Activated T-helper 17 cell treated with anti-CD3 and anti-CD28 coated beads, Interleukin-2, amount 50 U/mL, for 72 hours (primary cell): ENCODE measurements around the gene ST6GALNAC1. TPM values are rescaled to one million over a fixed set of nuclear protein-coding genes. Genes with fewer than 3 reads are reported as not detected.
A peak's percentile ranks its signal among the peaks of the same experiment; 100 is the strongest.

Experiments used
- ATAC-seq: fragments of 150-1000 bp; cut with Tn5 transposase; replicated peaks from 2 replicates; pipeline ENCODE4 v1.10.0; 2021; ENCODE audit warnings: mild to moderate bottlenecking, moderate library complexity
- H3K27ac Mint-ChIP-seq: one replicate; pipeline ENCODE4 v1.8.0; 2022; ENCODE audit warnings: mixed read lengths
- H3K27me3 Mint-ChIP-seq: one replicate; pipeline ENCODE4 v1.8.0; 2022; ENCODE audit warnings: mixed read lengths
- H3K36me3 Mint-ChIP-seq: one replicate; pipeline ENCODE4 v1.8.0; 2022; ENCODE audit warnings: low read depth, mild to moderate bottlenecking, mixed read lengths
- H3K4me1 Mint-ChIP-seq: one replicate; pipeline ENCODE4 v1.8.0; 2022; ENCODE audit warnings: mixed read lengths
- H3K4me3 Mint-ChIP-seq: one replicate; pipeline ENCODE4 v1.8.0; 2022; ENCODE audit warnings: mild to moderate bottlenecking, mixed read lengths
- H3K9me3 Mint-ChIP-seq: one replicate; pipeline ENCODE4 v1.8.0; 2022; ENCODE audit warnings: mixed read lengths
- total RNA-seq, 2 donors: library from RNA; stranded (reverse); gene quantifications; one replicate each; pipeline ENCODE4 v1.2.3, GENCODE V29; 2022

ST6GALNAC1 gene
- total RNA-seq, 2 donors from 2014 or later = 1.4 to 2.5 TPM

- no peaks in the 10 kb centered on the region for H3K9me3 Mint-ChIP-seq
- peak overlapping the region; percentile 97 for H3K27ac Mint-ChIP-seq
- ATAC-seq = no peak
- peak overlapping the region; percentile 94 for H3K4me3 Mint-ChIP-seq
- no peaks in the 10 kb centered on the region for H3K27me3 Mint-ChIP-seq
- H3K4me1 Mint-ChIP-seq = peaks cover 13% of the 10 kb centered on the region
- no peaks in the 10 kb centered on the region for H3K36me3 Mint-ChIP-seq
These were observed 27.2 kb upstream of the ST6GALNAC1 start for GRCh38 chr17:76670718-76671122.

- peak overlapping the region; percentile 94 for H3K4me3 Mint-ChIP-seq
- no peaks in the 10 kb centered on the region for H3K9me3 Mint-ChIP-seq
These were observed 26.6 kb upstream of the ST6GALNAC1 start for GRCh38 chr17:76670020-76670717.

GRCh38 chr17:76667786-76668453 is 24.4 kb upstream of the ST6GALNAC1 start:
- Mint-ChIP-seq H3K9me3 (no peaks in the 10 kb centered on the region), H3K36me3 (no peaks in the 10 kb centered on the region), H3K27me3 (no peaks in the 10 kb centered on the region)

More at GRCh38 chr17:76670020-76670717, 26.6 kb upstream of the ST6GALNAC1 start:
- H3K27ac Mint-ChIP-seq = peak overlapping the region; percentile 97
- peaks cover 13% of the 10 kb centered on the region for H3K4me1 Mint-ChIP-seq
- ATAC-seq = no peak
- no peaks in the 10 kb centered on the region for H3K27me3 Mint-ChIP-seq
- no peaks in the 10 kb centered on the region for H3K36me3 Mint-ChIP-seq

DNA sequence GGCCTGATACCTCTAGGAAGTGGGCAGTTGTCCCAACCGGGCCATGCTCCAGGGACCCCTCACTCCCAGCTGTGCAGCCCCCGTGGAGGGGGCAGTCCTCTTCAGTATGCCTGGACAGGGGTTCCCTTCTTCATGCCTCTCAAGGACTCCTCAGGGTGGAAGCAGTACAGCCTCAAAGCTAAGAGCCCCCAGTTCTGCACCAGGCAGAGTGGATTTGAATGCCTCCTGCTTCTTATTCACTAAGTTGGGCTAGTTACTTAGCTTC is 23.9 kb upstream of the ST6GALNAC1 start:
- H3K9me3 Mint-ChIP-seq = no peaks in the 10 kb centered on the region
- no peaks in the 10 kb centered on the region for H3K36me3 Mint-ChIP-seq
- no peak for ATAC-seq
- H3K4me3 Mint-ChIP-seq = no peak overlapping the region
- no peak overlapping the region for H3K27ac Mint-ChIP-seq
- H3K4me1 Mint-ChIP-seq = peaks cover 10% of the 10 kb centered on the region
- H3K27me3 Mint-ChIP-seq = no peaks in the 10 kb centered on the region

More at GRCh38 chr17:76667786-76668453, 24.4 kb upstream of the ST6GALNAC1 start:
- H3K27ac Mint-ChIP-seq = no peak overlapping the region
- ATAC-seq = no peak
- H3K4me1 Mint-ChIP-seq = peaks cover 13% of the 10 kb centered on the region
- no peak overlapping the region for H3K4me3 Mint-ChIP-seq

DNA sequence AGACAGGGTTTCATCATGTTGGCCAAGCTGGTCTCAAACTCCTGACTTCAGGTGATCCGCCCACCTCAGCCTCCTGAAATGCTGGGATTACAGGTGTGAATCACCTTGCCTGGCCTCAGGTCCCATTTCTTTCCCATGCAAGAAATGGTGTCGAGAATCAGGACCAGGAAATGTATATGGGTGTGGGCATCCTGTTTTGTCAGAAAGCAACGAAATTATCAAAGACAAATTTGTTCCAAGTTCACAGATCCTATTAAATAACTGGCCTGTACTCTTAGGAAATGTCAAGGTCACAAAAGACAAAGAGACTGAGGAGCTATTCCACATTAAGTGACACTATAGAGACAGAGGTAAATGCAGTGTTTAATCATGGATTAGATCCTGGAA is 17.1 kb upstream of the ST6GALNAC1 start:
- peak overlapping the region; percentile 88 for H3K27ac Mint-ChIP-seq
- ATAC-seq = no peak

GRCh38 chr17:76659928-76660655 is 16.5 kb upstream of the ST6GALNAC1 start:
- Mint-ChIP-seq H3K27ac (peak overlapping the region; percentile 88), H3K9me3 (no peaks in the 10 kb centered on the region), H3K4me1 (peaks cover 25% of the 10 kb centered on the region), H3K27me3 (no peaks in the 10 kb centered on the region), H3K36me3 (no peaks in the 10 kb centered on the region), H3K4me3 (peak overlapping the region; percentile 60)
- ATAC-seq = peak; percentile 88

More for the DNA sequence above, 17.1 kb upstream of the ST6GALNAC1 start:
- H3K9me3 Mint-ChIP-seq = no peaks in the 10 kb centered on the region
- peak overlapping the region; percentile 60 for H3K4me3 Mint-ChIP-seq
- no peaks in the 10 kb centered on the region for H3K36me3 Mint-ChIP-seq
- H3K4me1 Mint-ChIP-seq = peaks cover 25% of the 10 kb centered on the region
- no peaks in the 10 kb centered on the region for H3K27me3 Mint-ChIP-seq

DNA sequence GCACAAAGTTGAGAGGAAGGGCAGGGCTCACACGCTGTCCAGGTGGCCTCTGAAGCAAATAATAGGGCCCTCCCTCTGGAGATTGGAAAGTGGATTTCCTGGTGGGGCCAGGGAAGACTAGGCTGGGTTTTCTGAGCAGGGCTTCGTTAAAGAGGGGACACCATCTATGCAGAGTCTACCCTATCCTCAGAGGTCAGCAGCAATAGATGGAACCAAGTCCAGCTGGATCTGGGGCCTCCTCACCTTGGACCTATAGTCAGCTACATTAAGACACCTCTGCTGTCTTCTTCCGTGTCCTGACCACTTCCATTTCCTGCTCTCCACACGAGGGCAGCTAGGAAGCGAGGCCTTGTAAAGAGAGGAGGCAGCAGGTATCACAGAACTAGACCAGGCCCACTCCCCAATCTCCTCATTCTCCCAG is 14.7 kb upstream of the ST6GALNAC1 start:
- ATAC-seq = no peak
- peak overlapping the region; percentile 87 for H3K27ac Mint-ChIP-seq
- no peaks in the 10 kb centered on the region for H3K36me3 Mint-ChIP-seq
- H3K27me3 Mint-ChIP-seq = no peaks in the 10 kb centered on the region
- H3K4me3 Mint-ChIP-seq = peak overlapping the region; percentile 53
- H3K4me1 Mint-ChIP-seq = peaks cover 25% of the 10 kb centered on the region
- H3K9me3 Mint-ChIP-seq = no peaks in the 10 kb centered on the region

DNA sequence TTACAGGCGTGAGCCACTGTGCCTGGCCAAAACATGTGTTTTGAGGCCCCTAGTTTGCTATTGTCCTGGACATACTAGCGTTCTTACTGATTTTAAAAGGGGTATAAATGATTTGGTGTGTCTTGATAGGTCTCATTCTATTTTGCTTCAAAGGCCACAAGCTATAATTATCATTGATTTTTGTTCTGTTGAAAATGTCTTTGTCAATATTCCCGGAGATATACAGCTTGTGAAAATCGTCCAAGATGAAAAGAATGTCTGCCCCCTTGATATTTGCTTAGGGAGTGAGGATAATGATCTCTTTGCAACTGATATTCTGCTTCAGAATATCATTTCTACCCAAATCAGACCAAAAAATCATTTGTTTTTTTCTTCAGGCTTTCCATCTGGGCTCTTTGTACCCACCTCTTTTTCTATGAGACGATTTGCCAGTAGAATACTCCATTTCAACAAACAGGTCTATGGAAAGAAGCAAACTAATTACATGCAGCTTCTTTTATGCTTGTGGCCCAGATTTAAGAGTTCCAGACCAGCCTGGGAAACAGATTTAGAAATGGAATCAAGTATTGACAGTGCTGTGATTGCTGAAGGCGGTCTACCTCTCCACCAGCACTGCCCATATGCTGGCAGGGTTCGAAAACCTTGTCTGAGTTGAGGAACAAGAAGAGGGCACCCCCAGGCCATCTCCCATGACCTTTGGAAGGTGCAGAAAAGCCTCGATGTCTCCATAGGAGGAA is 14.1 kb upstream of the ST6GALNAC1 start:
- H3K36me3 Mint-ChIP-seq = no peaks in the 10 kb centered on the region
- ATAC-seq = no peak
- peak overlapping the region; percentile 87 for H3K27ac Mint-ChIP-seq
- no peaks in the 10 kb centered on the region for H3K27me3 Mint-ChIP-seq
- H3K9me3 Mint-ChIP-seq = no peaks in the 10 kb centered on the region
- H3K4me1 Mint-ChIP-seq = peaks cover 25% of the 10 kb centered on the region
- H3K4me3 Mint-ChIP-seq = no peak overlapping the region

- no peaks in the 10 kb centered on the region for H3K36me3 Mint-ChIP-seq
- H3K4me3 Mint-ChIP-seq = no peak overlapping the region
- H3K27me3 Mint-ChIP-seq = peaks cover 5% of the 10 kb centered on the region
- no peak for ATAC-seq
- no peaks in the 10 kb centered on the region for H3K9me3 Mint-ChIP-seq
- H3K4me1 Mint-ChIP-seq = peaks cover 11% of the 10 kb centered on the region
- no peak overlapping the region for H3K27ac Mint-ChIP-seq
These were observed 10.9 kb upstream of the ST6GALNAC1 start for GRCh38 chr17:76654408-76654807.

DNA sequence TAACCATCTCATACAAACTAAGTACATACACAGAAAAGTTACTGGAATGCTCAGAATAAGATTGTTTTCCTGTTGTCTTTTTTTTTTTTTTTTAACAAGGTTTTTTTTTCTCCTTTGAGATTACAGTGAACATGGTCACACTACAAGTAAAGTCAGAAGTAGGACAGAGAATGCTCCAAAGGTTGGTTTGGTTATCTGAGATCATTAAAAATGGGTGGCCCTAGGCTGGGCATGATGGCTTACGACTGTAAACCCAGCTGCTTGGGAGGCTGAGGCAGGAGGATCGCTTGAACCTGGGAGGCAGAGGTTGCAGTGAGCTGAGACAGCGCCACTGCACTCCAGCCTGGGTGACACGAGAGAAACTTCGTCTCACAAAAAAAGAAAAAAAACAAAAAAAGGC is 6.9 kb upstream of the ST6GALNAC1 start:
- H3K9me3 Mint-ChIP-seq = no peaks in the 10 kb centered on the region
- H3K4me1 Mint-ChIP-seq = peaks cover 4% of the 10 kb centered on the region
- ATAC-seq = no peak
- peaks cover 5% of the 10 kb centered on the region for H3K27me3 Mint-ChIP-seq
- H3K36me3 Mint-ChIP-seq = no peaks in the 10 kb centered on the region
- H3K4me3 Mint-ChIP-seq = no peak overlapping the region
- H3K27ac Mint-ChIP-seq = no peak overlapping the region

DNA sequence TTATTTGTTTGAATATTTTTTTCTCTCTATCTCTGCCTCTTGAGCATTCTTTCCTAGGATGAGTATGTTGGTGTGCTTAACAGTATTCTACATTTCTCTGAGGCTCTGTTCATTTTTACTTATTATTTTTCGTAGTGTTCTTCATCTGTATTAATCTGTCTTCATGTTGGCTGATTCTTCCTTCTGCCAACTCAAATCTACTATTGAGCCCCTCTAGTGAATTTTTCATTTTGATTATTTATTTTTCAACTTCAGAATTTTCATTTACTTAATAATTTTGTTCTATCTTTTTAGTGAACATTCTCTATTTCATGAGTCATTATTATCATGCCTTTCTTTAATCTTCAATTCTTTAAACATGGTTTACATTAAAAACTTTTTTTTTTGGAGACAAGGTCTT is 3.2 kb upstream of the ST6GALNAC1 start:
- no peak for ATAC-seq
- H3K9me3 Mint-ChIP-seq = no peaks in the 10 kb centered on the region
- no peaks in the 10 kb centered on the region for H3K36me3 Mint-ChIP-seq
- H3K27me3 Mint-ChIP-seq = peaks cover 3% of the 10 kb centered on the region
- H3K4me3 Mint-ChIP-seq = no peak overlapping the region
- H3K4me1 Mint-ChIP-seq = peaks cover 16% of the 10 kb centered on the region
- no peak overlapping the region for H3K27ac Mint-ChIP-seq

DNA sequence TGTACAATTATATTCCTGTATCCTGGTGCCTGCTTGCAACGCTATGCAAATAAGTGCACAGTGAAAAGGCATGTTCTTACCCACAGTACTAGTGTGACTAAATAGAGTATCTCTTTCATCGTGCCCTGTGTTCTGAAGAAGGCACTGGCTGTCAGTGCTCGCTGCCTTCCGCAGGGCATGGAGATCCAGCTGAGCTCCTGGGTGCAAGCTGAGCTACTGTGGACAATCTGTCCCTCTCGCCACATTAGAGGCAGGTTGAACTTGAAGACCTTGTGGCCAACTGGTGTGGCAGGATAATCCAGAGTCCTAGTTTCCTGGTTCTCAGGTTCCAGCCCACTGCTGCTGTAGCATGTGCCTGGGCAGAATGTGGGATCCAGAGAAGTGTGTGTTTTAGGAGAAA is 1.9 kb upstream of the ST6GALNAC1 start:
- Mint-ChIP-seq H3K27ac (no peak overlapping the region), H3K4me1 (peaks cover 13% of the 10 kb centered on the region), H3K4me3 (no peak overlapping the region), H3K36me3 (no peaks in the 10 kb centered on the region), H3K9me3 (no peaks in the 10 kb centered on the region), H3K27me3 (no peaks in the 10 kb centered on the region)
- ATAC-seq = no peak

- Mint-ChIP-seq H3K9me3 (no peaks in the 10 kb centered on the region), H3K27me3 (no peaks in the 10 kb centered on the region), H3K4me3 (no peak overlapping the region), H3K4me1 (peaks cover 13% of the 10 kb centered on the region), H3K27ac (no peak overlapping the region), H3K36me3 (no peaks in the 10 kb centered on the region)
- ATAC-seq = no peak
These were observed 1.4 kb upstream of the ST6GALNAC1 start for GRCh38 chr17:76644995-76645394.

GRCh38 chr17:76642994-76643393 is 563 bp downstream of the ST6GALNAC1 start:
- H3K27ac Mint-ChIP-seq = peak overlapping the region; percentile 12
- H3K36me3 Mint-ChIP-seq = no peaks in the 10 kb centered on the region
- peak overlapping the region; percentile 48 for H3K4me3 Mint-ChIP-seq
- H3K27me3 Mint-ChIP-seq = no peaks in the 10 kb centered on the region
- no peaks in the 10 kb centered on the region for H3K9me3 Mint-ChIP-seq
- peak; percentile 40 for ATAC-seq
- H3K4me1 Mint-ChIP-seq = peaks cover 13% of the 10 kb centered on the region
